GM18519 (cell line): Measurements from ENCODE around the gene ATP13A1.
"Not testable (repeated sequence)": the region's sequence is repeated elsewhere in the genome, so short reads cannot be mapped to it uniquely, and the experiment has no call there.

Experiments used
- ATAC-seq: cut with Tn5 transposase; IDR thresholded peaks from one replicate; pipeline ENCODE4 v1.9.1; 2021; ENCODE audit warnings: mild to moderate bottlenecking, moderate library complexity; ENCODE audit not compliant: unreplicated experiment, low FRiP score

Gene ATP13A1

DNA sequence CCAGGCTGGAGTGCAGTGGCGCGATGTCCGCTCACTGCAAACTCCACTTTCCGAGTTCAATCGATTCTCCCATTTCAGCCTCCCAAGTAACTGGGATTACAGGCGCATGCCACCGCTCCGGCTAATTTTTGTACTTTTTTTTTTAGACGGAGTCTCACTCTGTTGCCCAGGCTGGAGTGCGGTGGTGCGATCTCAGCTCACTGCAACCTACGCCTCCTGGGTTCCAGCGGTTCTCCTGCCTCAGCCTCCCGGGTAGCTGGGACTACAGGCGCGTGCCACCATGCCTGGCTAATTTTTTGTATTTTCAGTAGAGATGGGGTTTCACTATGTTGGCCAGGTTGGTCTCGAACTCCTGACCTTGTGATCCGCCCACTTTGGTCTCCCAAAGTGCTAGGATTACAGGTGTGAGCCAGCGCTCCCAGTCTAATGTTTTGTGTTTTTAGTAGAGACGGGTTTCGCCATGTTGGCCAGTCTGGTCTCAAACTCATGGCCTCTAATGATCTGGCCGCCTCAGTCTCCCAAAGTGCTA, 2.0 kb upstream of the ATP13A1 start:
- not testable (repeated sequence) for ATAC-seq

DNA sequence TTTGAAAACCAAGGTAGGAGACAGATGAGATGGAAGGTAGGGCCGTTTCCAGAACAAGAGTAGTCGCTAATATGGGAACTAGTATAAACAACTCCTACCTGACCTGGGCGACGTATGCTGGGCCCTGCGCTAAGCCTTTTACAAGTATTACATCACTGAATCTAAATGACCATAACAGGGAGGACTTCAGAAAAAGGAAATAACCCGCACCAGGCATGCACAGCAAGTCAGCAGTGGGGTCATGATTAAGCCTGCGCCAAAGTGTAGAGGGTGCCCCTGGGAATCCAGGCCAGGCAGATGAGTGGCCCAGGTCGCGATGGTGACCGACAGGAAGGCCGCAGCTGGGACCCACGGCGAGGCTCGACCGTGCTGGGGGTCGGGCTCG, 613 bp downstream of the ATP13A1 start:
- ATAC-seq = no peak

GRCh38 chr19:19662344-19662743, 1.1 kb downstream of the ATP13A1 start:
- ATAC-seq = no peak

GRCh38 chr19:19661675-19662251, 1.7 kb downstream of the ATP13A1 start:
- ATAC-seq = no peak

DNA sequence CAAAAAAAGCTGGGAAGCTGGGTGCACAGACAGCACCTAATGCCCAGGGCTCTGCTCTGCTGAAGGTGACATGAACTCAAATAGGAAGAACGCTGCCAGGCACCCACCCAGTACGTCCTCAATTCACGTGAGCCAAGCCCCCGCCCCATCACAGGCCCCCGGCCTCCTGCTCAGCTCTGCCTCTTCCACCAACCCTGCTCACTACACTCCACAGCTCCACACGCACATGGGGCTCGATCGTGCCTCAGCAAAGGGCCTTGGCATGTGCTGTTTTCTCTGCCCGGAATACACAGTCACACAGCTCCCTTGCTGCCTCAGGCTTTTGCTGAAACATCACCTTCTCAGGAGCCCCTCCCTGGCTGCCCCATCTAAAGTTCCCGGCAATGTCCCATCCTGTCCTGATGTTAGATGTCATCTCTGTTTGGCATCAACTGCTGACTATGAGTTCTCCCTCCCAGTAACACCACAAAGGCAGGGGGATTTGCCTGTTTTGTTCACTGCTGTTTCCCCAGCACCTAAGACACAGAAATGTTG, 2.3 kb downstream of the ATP13A1 start:
- no peak for ATAC-seq

DNA sequence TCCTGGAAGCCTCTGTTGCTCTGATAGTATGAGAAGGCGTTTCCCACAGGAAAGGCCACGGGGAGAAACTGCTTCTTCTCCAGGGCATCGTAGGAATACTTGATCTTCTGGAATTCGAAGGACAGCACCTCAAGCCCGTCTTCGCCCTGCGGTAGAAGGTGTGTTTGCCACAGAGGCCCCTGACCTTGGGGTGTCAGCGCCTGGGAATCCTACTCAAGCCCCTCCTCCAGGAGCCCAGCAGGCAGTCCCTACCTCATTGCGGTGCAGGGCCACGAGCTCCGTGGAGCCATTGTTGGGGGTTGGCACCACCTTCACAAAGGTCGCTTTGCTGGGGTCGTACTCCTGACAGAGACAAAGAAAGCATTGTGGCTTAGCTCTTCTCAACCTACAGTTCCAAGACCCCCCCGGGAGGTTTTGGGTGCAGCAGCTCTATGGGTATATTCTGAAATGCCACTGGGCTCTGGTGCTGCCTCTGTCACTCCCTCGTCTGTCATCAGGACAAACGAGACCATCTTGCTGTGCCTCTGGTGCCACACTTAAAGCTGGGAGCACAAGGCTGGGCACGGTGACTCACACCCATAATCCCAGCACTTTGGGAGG, 3.7 kb downstream of the ATP13A1 start:
- ATAC-seq = no peak

DNA sequence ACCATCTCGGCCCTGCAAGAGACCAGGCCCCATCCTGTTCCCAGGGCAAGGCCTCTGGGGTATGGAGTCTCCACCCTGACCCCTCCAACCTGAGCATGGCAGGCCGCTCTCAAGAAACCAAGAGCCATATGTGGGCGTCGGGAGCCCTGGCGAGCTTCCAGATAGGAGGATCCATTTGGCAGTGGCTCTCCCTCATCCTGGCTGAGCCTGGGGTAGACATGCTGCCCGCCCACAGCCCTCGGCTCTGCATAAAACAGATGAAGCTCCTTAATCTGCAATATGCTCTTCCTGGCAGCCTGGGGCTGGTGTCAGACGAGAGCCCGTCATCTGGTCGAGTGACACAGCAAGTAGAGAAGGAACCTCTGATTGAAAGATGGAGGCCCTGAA, 6.1 kb downstream of the ATP13A1 start:
- no peak for ATAC-seq

- no peak for ATAC-seq
These were observed 6.8 kb downstream of the ATP13A1 start for GRCh38 chr19:19656451-19657396.

GRCh38 chr19:19655641-19656343, 7.7 kb downstream of the ATP13A1 start:
- ATAC-seq = no peak

- ATAC-seq = no peak
These were observed 8.4 kb downstream of the ATP13A1 start for GRCh38 chr19:19655051-19655594.

DNA sequence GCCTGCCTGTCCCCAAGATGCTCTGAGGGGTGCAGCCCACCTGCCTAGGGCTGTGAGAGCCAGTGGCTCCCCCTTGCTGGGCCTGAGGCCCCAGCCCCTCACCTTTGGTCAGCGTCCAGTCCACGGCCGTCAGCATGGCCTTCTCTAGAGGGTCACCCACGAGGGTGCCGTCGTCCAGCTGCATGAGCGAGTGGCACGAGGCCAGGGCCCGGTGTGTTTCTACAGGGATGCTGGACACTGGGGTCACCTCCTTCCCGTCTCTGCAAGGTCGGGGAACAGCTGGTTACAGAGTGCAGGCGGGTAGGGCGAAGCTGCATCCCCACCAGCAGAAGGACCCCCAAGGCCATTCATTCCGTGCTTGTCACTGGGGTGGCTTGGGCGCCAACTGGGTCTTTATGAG, 9.0 kb downstream of the ATP13A1 start:
- ATAC-seq = no peak

- no peak for ATAC-seq
These were observed 9.8 kb downstream of the ATP13A1 start for GRCh38 chr19:19653597-19654147.

- no peak for ATAC-seq
These were observed 10.8 kb downstream of the ATP13A1 start for GRCh38 chr19:19652482-19653295.

DNA sequence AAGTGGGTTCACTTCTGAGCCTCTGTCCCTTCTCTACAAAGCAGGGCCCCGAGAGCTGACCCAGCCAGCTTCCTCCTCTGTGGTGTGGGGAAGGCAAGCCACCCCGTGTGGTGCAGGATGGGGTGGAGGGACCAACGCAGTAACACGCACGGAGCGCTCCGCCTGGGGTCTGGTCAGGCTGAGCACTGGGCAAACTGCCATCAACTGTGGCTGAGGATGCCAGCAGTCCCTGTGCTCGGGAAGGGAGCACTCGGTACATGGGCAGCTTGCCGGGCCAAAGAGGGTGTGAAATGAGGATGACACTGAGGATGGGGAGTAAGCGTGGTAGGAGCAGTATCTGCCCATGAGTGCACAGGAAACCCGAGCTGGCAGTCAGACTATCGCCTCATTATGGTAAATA, 12.4 kb downstream of the ATP13A1 start:
- no peak for ATAC-seq

GRCh38 chr19:19650331-19650730, 13.1 kb downstream of the ATP13A1 start:
- ATAC-seq = no peak

DNA sequence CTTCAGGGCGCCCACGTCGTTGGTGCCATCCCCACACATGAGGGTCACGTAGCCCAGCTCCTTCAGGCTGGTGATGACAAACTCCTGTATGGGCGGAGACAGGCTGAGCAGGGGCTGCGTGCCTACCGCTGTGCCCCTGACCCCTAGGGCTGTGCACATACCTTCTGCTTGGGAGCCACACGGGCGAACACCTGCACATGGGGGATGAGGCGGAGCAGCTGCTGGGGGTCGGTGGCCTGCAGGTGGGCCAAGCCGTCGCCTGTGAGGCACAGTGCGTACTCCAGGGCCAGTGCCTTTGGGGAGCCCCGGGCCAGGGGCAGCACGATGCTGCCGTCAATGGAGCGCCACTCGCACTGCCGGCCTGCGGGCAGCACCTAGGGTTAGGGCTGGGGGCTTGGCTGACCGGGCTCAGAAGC, 13.9 kb downstream of the ATP13A1 start:
- ATAC-seq = no peak

GRCh38 chr19:19649155-19649554, 14.3 kb downstream of the ATP13A1 start:
- no peak for ATAC-seq

- no peak for ATAC-seq
These were observed 16.2 kb downstream of the ATP13A1 start for GRCh38 chr19:19647037-19647835.
